Epithelial cell of esophagus (primary cell): ENCODE results near the gene PLSCR4.

Source experiments
- DNase-seq: peaks from one replicate; pipeline ENCODE4 v3.0.0; 2010; ENCODE audit warnings: low read depth
- H3K4me3 ChIP-seq: 2 replicates; pipeline ENCODE4 v1.5.1; 2011; ENCODE audit warnings: mild to moderate bottlenecking, low read length, control low read depth
- TF ChIP-seq, protein P1 (sequence below): IDR thresholded peaks from 2 replicates; pipeline ENCODE4 v1.5.1; 2011; ENCODE audit warnings: low read depth, mild to moderate bottlenecking, low read length, control low read depth, inconsistent platforms; ENCODE audit not compliant: insufficient read depth; ENCODE audit errors: missing control alignments

The PLSCR4 gene

DNA sequence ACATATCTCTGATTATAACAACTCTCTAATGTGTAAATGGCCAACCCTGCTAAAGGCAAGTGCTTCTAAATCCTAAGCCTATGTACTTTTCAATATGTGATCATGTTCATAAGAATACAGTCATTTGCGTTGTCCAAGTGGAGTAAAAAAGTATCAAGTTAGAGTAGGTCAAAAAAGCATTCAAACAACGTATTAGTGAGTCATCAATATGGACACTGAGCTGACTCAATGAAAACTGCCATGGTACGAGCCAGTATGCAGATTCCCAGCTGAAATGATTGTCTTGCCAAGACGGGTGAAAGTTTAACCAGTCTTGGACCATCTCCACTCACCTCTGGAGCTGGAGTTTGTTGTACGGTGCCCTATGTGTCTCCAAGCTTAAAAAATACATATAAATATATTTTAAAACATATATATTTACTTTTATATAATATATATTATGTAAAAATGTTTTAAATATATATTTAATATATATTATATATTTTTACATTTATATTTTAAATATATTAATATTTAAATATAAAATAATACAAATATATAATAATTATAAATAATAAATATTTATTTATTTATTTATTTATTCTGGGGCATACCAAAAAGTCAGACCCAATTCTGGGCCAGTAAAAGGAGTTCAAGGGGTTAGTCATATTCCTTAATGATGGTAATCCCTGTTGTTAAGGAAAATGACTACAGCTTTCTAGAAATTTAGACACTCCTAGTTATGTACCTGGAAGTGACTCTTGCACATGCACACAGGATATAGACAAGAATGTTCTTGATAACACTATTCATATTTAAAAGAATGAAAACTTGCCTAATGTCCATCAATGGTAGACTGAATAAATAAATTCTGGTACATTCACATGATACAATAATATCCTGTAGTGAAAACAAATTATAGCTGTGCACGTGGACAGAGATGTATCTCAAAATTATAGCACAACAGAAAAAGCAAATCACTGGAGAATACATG, 27.2 kb downstream of the PLSCR4 start:
- TF ChIP-seq, protein P1, sequence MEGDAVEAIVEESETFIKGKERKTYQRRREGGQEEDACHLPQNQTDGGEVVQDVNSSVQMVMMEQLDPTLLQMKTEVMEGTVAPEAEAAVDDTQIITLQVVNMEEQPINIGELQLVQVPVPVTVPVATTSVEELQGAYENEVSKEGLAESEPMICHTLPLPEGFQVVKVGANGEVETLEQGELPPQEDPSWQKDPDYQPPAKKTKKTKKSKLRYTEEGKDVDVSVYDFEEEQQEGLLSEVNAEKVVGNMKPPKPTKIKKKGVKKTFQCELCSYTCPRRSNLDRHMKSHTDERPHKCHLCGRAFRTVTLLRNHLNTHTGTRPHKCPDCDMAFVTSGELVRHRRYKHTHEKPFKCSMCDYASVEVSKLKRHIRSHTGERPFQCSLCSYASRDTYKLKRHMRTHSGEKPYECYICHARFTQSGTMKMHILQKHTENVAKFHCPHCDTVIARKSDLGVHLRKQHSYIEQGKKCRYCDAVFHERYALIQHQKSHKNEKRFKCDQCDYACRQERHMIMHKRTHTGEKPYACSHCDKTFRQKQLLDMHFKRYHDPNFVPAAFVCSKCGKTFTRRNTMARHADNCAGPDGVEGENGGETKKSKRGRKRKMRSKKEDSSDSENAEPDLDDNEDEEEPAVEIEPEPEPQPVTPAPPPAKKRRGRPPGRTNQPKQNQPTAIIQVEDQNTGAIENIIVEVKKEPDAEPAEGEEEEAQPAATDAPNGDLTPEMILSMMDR, result no peak
- no peak overlapping the region for H3K4me3 ChIP-seq
- DNase-seq, result no peak

DNA sequence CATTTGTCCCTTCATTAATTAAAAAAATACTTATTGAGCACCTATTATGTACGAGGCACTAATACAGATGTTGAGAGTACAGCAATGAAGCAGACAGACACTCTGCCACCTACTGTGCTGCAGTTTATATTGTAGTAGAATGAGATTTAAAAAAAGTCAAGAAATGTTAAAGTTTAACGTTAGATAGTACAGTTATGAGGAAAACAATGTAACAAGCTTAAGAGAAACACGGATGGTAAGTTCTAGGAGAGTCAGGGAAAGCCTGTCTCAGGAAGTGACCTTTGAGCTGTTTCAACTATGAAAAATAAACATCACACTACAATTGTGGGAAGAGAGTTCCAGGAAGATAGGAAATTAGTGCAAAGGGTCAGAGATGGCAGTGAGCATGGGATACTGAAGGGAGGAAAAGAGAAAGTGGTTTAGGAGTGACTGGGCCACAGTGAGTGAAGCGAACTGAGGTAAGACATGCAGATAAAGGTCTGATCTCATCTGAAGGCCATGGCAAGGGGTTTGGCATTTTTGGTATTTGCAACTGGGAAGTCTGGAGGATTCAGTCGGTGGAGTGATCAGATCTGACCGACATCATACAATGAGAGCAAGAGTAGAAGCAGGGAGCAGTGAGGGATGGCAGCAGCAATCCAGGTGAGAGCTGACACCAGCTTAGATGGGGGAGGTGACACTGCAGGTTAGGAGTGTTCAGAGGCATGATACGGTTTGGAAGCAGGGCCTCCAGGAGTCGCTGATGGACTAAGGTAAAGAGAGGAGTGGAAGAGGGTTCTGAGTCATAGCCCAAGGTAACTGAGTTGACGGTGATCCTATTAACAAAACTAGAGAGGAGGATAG, 28.5 kb downstream of the PLSCR4 start:
- no peak overlapping the region for H3K4me3 ChIP-seq
- TF ChIP-seq, protein P1, result peak; percentile 22
- peak; percentile 35 for DNase-seq

DNA sequence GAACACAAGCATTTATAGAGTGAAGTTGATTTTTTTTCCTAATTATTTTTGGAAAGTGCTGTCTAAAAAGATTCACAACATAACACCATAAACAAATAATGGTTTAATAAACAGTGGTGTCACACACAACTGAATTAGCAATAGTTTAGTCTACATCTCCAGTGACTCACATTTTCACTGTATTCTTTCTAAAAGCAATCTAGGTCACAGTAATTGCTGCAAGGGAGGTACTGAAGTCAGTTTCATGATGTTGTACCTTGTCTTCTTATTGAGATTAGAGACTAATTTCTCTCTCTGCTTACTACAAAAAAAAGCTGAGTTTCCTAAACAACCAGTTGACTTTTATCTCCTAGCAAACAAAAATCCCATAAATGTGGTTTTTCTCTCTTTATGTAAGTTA, 29.6 kb downstream of the PLSCR4 start:
- DNase-seq, result peak; percentile 4
- no peak overlapping the region for H3K4me3 ChIP-seq
- TF ChIP-seq, protein P1, result no peak

DNA sequence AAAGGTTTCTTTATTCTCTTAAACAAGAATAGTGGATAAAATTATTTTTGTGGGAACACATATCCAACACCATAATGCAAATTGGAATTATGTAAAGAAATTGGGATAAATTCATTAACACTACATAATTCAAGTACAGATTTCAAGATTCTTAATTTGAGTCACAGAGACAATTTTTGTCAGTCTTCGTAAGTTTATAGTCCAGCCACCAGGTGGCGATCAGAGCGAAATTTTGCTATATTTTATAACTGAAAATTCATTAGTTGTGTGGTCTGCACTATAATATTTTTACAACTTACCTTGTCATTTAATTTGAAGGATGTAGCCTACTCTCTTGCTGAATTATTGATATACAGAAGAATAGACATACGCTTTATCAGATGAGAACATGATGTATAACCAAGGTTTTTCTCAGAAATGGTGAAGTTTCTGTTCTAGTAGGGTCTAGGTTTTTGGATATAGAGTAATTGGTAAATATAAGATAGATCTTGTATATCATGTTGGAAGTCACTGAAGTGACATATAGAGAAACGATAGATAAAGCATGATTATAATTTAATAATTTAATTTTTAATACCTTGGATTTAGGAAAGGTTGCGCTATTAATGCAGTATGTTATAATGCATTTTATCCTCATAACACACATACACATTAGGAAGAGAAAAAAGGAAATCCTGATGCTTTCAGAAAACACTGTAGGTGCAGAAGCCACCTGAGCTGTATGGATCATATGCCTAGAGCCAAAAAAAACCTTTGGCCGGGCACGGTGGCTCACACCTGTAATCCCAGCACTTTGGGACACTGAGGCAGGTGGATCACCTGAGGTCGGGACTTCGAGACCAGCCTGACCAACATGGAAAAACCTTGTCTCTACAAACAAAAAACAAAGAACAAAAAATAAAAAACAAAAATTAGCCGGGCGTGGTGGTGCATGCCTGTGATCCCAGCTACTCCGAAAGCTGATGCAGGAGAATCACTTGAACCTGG, 31.7 kb downstream of the PLSCR4 start:
- no peak overlapping the region for H3K4me3 ChIP-seq
- DNase-seq, result peak; percentile 43
- TF ChIP-seq, protein P1, result peak; percentile 70

DNA sequence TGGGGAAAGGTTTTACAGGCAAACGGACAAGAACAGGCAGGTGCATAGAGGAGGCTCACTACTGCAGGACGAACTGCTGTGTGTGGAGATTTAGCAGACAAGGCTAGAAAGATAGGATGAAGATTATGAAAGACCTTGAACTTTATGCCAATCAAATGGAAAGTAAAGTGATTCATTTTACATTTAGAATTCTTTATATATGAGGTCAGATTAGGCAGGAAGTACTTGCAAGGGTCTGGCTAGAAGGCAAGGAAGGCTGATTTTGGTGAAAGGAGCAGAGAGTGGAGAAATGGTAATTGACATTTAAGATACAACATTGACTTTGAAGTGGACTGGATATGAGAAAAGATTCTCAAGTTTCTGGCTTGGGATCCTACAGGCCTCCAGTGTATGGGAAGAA, 33.6 kb downstream of the PLSCR4 start:
- TF ChIP-seq, protein P1, result no peak
- no peak overlapping the region for H3K4me3 ChIP-seq
- DNase-seq, result peak; percentile 38

DNA sequence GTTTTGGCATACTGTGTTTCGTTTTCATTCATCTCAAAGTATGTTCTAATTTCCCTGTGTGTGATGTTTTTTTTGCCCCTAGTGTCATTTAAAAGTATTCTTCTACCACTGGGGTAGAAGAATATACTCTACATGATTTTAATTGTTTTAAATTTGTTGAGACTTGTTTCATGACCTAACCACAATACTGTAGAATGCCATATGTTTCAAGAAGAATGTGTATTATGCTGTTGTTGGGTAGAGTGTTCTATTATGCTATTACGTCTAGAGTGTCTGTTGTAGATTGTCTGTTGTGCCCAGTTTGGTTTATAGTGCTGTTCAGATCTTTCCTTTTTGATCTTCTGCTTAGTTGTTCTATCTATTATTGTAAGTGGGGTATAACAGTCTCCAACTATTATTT, 36.4 kb downstream of the PLSCR4 start:
- DNase-seq, result peak; percentile 43
- no peak overlapping the region for H3K4me3 ChIP-seq
- TF ChIP-seq, protein P1, result no peak
